ENCODE data around the gene PJA1. TPM values are rescaled to one million over a fixed set of nuclear protein-coding genes. Genes with fewer than 3 reads are reported as not detected.

PJA1 gene
- total RNA-seq, 2 donors from 2014 or later, result 8.2 to 8.3 TPM

GRCh38 chrX:69149466-69150280 lies 15.6 kb downstream of the PJA1 start:
- DNase-seq, result no peak
- 53 to 92% methylated on average over 6 to 7 of the region's 28 CpGs for WGBS, 2 donors
- ATAC-seq, result no peak

GRCh38 chrX:69148946-69149345 lies 16.3 kb downstream of the PJA1 start:
- DNase-seq, result no peak
- no peak for TF ChIP-seq POLR2A (IDR thresholded peaks at IDR 0.05)
- no peaks in the 10 kb centered on the region for H3K27me3 ChIP-seq

More at GRCh38 chrX:69149466-69150280, 15.6 kb downstream of the PJA1 start:
- no peaks in the 10 kb centered on the region for H3K36me3 ChIP-seq (replicated peaks in 1 of 2; ENCODE audit: insufficient read depth in 1 of 2, low read depth in 2 of 2)
- intact Hi-C loops (cut with DNase I), result no loop called here
- no peaks in the 10 kb centered on the region for H3K4me1 ChIP-seq
- TF ChIP-seq, protein P1, sequence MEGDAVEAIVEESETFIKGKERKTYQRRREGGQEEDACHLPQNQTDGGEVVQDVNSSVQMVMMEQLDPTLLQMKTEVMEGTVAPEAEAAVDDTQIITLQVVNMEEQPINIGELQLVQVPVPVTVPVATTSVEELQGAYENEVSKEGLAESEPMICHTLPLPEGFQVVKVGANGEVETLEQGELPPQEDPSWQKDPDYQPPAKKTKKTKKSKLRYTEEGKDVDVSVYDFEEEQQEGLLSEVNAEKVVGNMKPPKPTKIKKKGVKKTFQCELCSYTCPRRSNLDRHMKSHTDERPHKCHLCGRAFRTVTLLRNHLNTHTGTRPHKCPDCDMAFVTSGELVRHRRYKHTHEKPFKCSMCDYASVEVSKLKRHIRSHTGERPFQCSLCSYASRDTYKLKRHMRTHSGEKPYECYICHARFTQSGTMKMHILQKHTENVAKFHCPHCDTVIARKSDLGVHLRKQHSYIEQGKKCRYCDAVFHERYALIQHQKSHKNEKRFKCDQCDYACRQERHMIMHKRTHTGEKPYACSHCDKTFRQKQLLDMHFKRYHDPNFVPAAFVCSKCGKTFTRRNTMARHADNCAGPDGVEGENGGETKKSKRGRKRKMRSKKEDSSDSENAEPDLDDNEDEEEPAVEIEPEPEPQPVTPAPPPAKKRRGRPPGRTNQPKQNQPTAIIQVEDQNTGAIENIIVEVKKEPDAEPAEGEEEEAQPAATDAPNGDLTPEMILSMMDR (IDR thresholded peaks at IDR 0.05), result no peak
- TF ChIP-seq POLR2A (IDR thresholded peaks at IDR 0.05), result no peak
- H3K4me3 ChIP-seq, result no peak overlapping the region
- H3K27ac ChIP-seq, result no peak overlapping the region
- H3K9me3 ChIP-seq, result no peaks in the 10 kb centered on the region
- H3K27me3 ChIP-seq, result no peaks in the 10 kb centered on the region

GRCh38 chrX:69146739-69147138 lies 18.5 kb downstream of the PJA1 start:
- Histone ChIP-seq H3K27me3 (no peaks in the 10 kb centered on the region), H3K36me3 (replicated peaks in 1 of 2; ENCODE audit: insufficient read depth in 1 of 2, low read depth in 2 of 2) (no peaks in the 10 kb centered on the region), H3K9me3 (no peaks in the 10 kb centered on the region), H3K4me3 (no peak overlapping the region), H3K4me1 (no peaks in the 10 kb centered on the region), H3K27ac (no peak overlapping the region)
- WGBS, 2 donors, result 82 to 95% methylated on average over 4 of the region's 4 CpGs
- intact Hi-C loops (cut with DNase I), result no loop called here
- TF ChIP-seq, protein P1 (IDR thresholded peaks at IDR 0.05), result no peak
- no peak for TF ChIP-seq POLR2A (IDR thresholded peaks at IDR 0.05)
- DNase-seq, result no peak
- ATAC-seq, result no peak

More at GRCh38 chrX:69148946-69149345, 16.3 kb downstream of the PJA1 start:
- WGBS, 2 donors, result 83% methylated on average over 3 of the region's 5 CpGs; no CpG with 5 or more reads in 1 of the 2 donors
- intact Hi-C loops (cut with DNase I), result no loop called here
- no peaks in the 10 kb centered on the region for H3K4me1 ChIP-seq
- no peak overlapping the region for H3K4me3 ChIP-seq
- H3K9me3 ChIP-seq, result no peaks in the 10 kb centered on the region
- ATAC-seq, result no peak
- no peak overlapping the region for H3K27ac ChIP-seq
- H3K36me3 ChIP-seq (replicated peaks in 1 of 2; ENCODE audit: insufficient read depth in 1 of 2, low read depth in 2 of 2), result no peaks in the 10 kb centered on the region

DNA sequence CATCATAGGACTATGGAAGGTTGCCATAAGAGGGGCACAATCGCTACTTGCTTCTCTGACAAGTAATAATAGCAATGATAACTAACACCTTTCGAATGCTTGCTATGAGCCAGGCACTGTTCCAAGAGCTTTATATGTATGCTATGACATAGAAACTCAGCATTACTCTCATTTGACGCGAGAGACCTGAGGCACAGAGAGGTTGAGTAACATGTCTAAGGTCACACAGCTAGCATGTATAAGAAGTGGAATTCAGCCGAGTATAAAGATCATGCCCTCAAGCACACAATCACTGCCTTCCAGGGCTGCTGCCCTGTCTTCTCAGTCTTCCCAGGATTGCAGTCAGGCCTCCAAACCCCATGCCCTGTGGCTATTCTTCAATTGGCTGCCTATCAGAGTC lies 19.5 kb downstream of the PJA1 start:
- DNase-seq, result no peak

More for the DNA sequence above, 19.5 kb downstream of the PJA1 start:
- TF ChIP-seq, protein P1 (IDR thresholded peaks at IDR 0.05), result no peak
- no peak for TF ChIP-seq POLR2A (IDR thresholded peaks at IDR 0.05)
- WGBS, 2 donors, result 89 to 93% methylated on average over 4 to 5 of the region's 5 CpGs
- H3K36me3 ChIP-seq (replicated peaks in 1 of 2; ENCODE audit: insufficient read depth in 1 of 2, low read depth in 2 of 2), result no peaks in the 10 kb centered on the region
- no peak for ATAC-seq
- H3K27me3 ChIP-seq, result no peaks in the 10 kb centered on the region
- no peaks in the 10 kb centered on the region for H3K4me1 ChIP-seq
- H3K4me3 ChIP-seq, result no peak overlapping the region
- H3K9me3 ChIP-seq, result no peaks in the 10 kb centered on the region
- no peak overlapping the region for H3K27ac ChIP-seq
- intact Hi-C loops (cut with DNase I), result no loop called here

All from body of pancreas (tissue), 4 donors.